ENCODE measurements around the gene SRSF10.

Gene SRSF10

GRCh38 chr1:23979881-23980727, at the start of gene SRSF10:
TSS of gene SRSF10 (minus strand) at chr1:23980327. CDS start at chr1:23980255, 72 bp downstream.
- Histone ChIP-seq H3K36me3 (ENCODE audit: insufficient read depth, insufficient read length, low read length) (peaks cover 38% of the 10 kb centered on the region), H3K9me3 (ENCODE audit: insufficient read depth, low read length) (peaks cover 7% of the 10 kb centered on the region; the same call in 1 of the 2 replicates), H3K9ac (ENCODE audit: insufficient read length, low read depth) (peak within 1 kb of the TSS; percentile 100), H3K4me3 (ENCODE audit: insufficient read length, low read depth) (peak within 1 kb of the TSS; percentile 94), H3K27me3 (ENCODE audit: insufficient read depth, insufficient read length) (no peaks in the 10 kb centered on the region), H3K4me1 (ENCODE audit: insufficient read depth, insufficient read length) (no peaks in the 10 kb centered on the region)
- TF ChIP-seq SUZ12 (IDR thresholded peaks at IDR 0.05; ENCODE audit: extremely low read depth, insufficient read depth, insufficient read length) (no peak), YY1 (IDR thresholded peaks at IDR 0.05; ENCODE audit: insufficient read depth, insufficient read length) (peak; percentile 49)
- DNase-seq (ENCODE audit: low read depth, low spot score): peak; percentile 100

GRCh38 chr1:24027838-24028468, 47.8 kb upstream of the SRSF10 start:
- Histone ChIP-seq H3K36me3 (ENCODE audit: insufficient read depth, insufficient read length, low read length) (no peaks in the 10 kb centered on the region), H3K4me3 (ENCODE audit: insufficient read length, low read depth) (no peak overlapping the region), H3K9ac (ENCODE audit: insufficient read length, low read depth) (no peak overlapping the region), H3K4me1 (ENCODE audit: insufficient read depth, insufficient read length) (no peaks in the 10 kb centered on the region), H3K27me3 (ENCODE audit: insufficient read depth, insufficient read length) (no peaks in the 10 kb centered on the region), H3K9me3 (ENCODE audit: insufficient read depth, low read length) (peaks cover 4% of the 10 kb centered on the region; the same call in 1 of the 2 replicates)
- TF ChIP-seq SUZ12 (IDR thresholded peaks at IDR 0.05; ENCODE audit: extremely low read depth, insufficient read depth, insufficient read length) (no peak), YY1 (IDR thresholded peaks at IDR 0.05; ENCODE audit: insufficient read depth, insufficient read length) (no peak), ZNF274 (IDR thresholded peaks at IDR 0.05; ENCODE audit: low read depth, low read length) (no peak)
- no peak for DNase-seq (ENCODE audit: low read depth, low spot score)

GRCh38 chr1:24022581-24023361, 42.6 kb upstream of the SRSF10 start:
- H3K9ac ChIP-seq (ENCODE audit: insufficient read length, low read depth): no peak overlapping the region
- peaks cover 15% of the 10 kb centered on the region for H3K4me1 ChIP-seq (ENCODE audit: insufficient read depth, insufficient read length)

GRCh38 chr1:24021403-24022266, 41.5 kb upstream of the SRSF10 start:
- Histone ChIP-seq H3K9ac (ENCODE audit: insufficient read length, low read depth) (no peak overlapping the region), H3K36me3 (ENCODE audit: insufficient read depth, insufficient read length, low read length) (no peaks in the 10 kb centered on the region), H3K27me3 (ENCODE audit: insufficient read depth, insufficient read length) (no peaks in the 10 kb centered on the region), H3K9me3 (ENCODE audit: insufficient read depth, low read length) (no peaks in the 10 kb centered on the region), H3K4me3 (ENCODE audit: insufficient read length, low read depth) (no peak overlapping the region), H3K4me1 (ENCODE audit: insufficient read depth, insufficient read length) (peaks cover 15% of the 10 kb centered on the region)
- DNase-seq (ENCODE audit: low read depth, low spot score): no peak
- TF ChIP-seq YY1 (IDR thresholded peaks at IDR 0.05; ENCODE audit: insufficient read depth, insufficient read length): no peak
- TF ChIP-seq SUZ12 (IDR thresholded peaks at IDR 0.05; ENCODE audit: extremely low read depth, insufficient read depth, insufficient read length): no peak
- TF ChIP-seq ZNF274 (IDR thresholded peaks at IDR 0.05; ENCODE audit: low read depth, low read length): no peak

More at GRCh38 chr1:24022581-24023361, 42.6 kb upstream of the SRSF10 start:
- Histone ChIP-seq H3K36me3 (ENCODE audit: insufficient read depth, insufficient read length, low read length) (no peaks in the 10 kb centered on the region), H3K27me3 (ENCODE audit: insufficient read depth, insufficient read length) (no peaks in the 10 kb centered on the region), H3K4me3 (ENCODE audit: insufficient read length, low read depth) (no peak overlapping the region), H3K9me3 (ENCODE audit: insufficient read depth, low read length) (no peaks in the 10 kb centered on the region)
- TF ChIP-seq ZNF274 (IDR thresholded peaks at IDR 0.05; ENCODE audit: low read depth, low read length) (no peak), SUZ12 (IDR thresholded peaks at IDR 0.05; ENCODE audit: extremely low read depth, insufficient read depth, insufficient read length) (no peak), YY1 (IDR thresholded peaks at IDR 0.05; ENCODE audit: insufficient read depth, insufficient read length) (no peak)
- no peak for DNase-seq (ENCODE audit: low read depth, low spot score)

- H3K4me3 ChIP-seq (ENCODE audit: insufficient read length, low read depth): no peak overlapping the region
- no peaks in the 10 kb centered on the region for H3K36me3 ChIP-seq (ENCODE audit: insufficient read depth, insufficient read length, low read length)
- no peaks in the 10 kb centered on the region for H3K27me3 ChIP-seq (ENCODE audit: insufficient read depth, insufficient read length)
- TF ChIP-seq ZNF274 (IDR thresholded peaks at IDR 0.05; ENCODE audit: low read depth, low read length): no peak
- TF ChIP-seq SUZ12 (IDR thresholded peaks at IDR 0.05; ENCODE audit: extremely low read depth, insufficient read depth, insufficient read length): no peak
- TF ChIP-seq YY1 (IDR thresholded peaks at IDR 0.05; ENCODE audit: insufficient read depth, insufficient read length): no peak
- peaks cover 15% of the 10 kb centered on the region for H3K4me1 ChIP-seq (ENCODE audit: insufficient read depth, insufficient read length)
- no peaks in the 10 kb centered on the region for H3K9me3 ChIP-seq (ENCODE audit: insufficient read depth, low read length)
- H3K9ac ChIP-seq (ENCODE audit: insufficient read length, low read depth): no peak overlapping the region
- no peak for DNase-seq (ENCODE audit: low read depth, low spot score)
Measured at GRCh38 chr1:24020470-24020869, 40.3 kb upstream of the SRSF10 start.

- no peak for TF ChIP-seq YY1 (IDR thresholded peaks at IDR 0.05; ENCODE audit: insufficient read depth, insufficient read length)
- TF ChIP-seq ZNF274 (IDR thresholded peaks at IDR 0.05; ENCODE audit: low read depth, low read length): no peak
- TF ChIP-seq SUZ12 (IDR thresholded peaks at IDR 0.05; ENCODE audit: extremely low read depth, insufficient read depth, insufficient read length): no peak
- Histone ChIP-seq H3K9ac (ENCODE audit: insufficient read length, low read depth) (no peak overlapping the region), H3K27me3 (ENCODE audit: insufficient read depth, insufficient read length) (no peaks in the 10 kb centered on the region), H3K4me1 (ENCODE audit: insufficient read depth, insufficient read length) (peaks cover 15% of the 10 kb centered on the region), H3K36me3 (ENCODE audit: insufficient read depth, insufficient read length, low read length) (no peaks in the 10 kb centered on the region), H3K4me3 (ENCODE audit: insufficient read length, low read depth) (no peak overlapping the region), H3K9me3 (ENCODE audit: insufficient read depth, low read length) (no peaks in the 10 kb centered on the region)
- no peak for DNase-seq (ENCODE audit: low read depth, low spot score)
Measured at GRCh38 chr1:24020025-24020424, 39.9 kb upstream of the SRSF10 start.
